ENCODE results near the gene LRBA.

LRBA gene

GRCh38 chr4:150385606-150386005 lies 629.5 kb downstream of the LRBA start:
- intact Hi-C loops (cut with DNase I) = no loop called here
- DNase-seq = no peak

- no peak for DNase-seq
- intact Hi-C loops (cut with DNase I) = no loop called here
Measured at GRCh38 chr4:150384249-150384648, 630.8 kb downstream of the LRBA start.

- intact Hi-C loops (cut with DNase I) = no loop called here
- DNase-seq = no peak
Measured at GRCh38 chr4:150382028-150382427, 633.1 kb downstream of the LRBA start.

- no peak for DNase-seq
- intact Hi-C loops (cut with DNase I) = no loop called here
Measured at GRCh38 chr4:150381609-150382008, 633.5 kb downstream of the LRBA start.

GRCh38 chr4:150381036-150381435 lies 634.0 kb downstream of the LRBA start:
- DNase-seq = no peak
- intact Hi-C loops (cut with DNase I) = no loop called here

- DNase-seq = no peak
- intact Hi-C loops (cut with DNase I) = no loop called here
Measured at GRCh38 chr4:150379454-150379853, 635.6 kb downstream of the LRBA start.

GRCh38 chr4:150375025-150375424 lies 640.1 kb downstream of the LRBA start:
- intact Hi-C loops (cut with DNase I) = no loop called here
- DNase-seq = no peak

- intact Hi-C loops (cut with DNase I) = no loop called here
Measured at GRCh38 chr4:150371869-150372268, 643.2 kb downstream of the LRBA start.

GRCh38 chr4:150369434-150370380 lies 645.4 kb downstream of the LRBA start:
- intact Hi-C loops (cut with DNase I) = no loop called here
- DNase-seq = no peak

More at GRCh38 chr4:150371869-150372268, 643.2 kb downstream of the LRBA start:
- no peak for DNase-seq

GRCh38 chr4:150368667-150369066 lies 646.4 kb downstream of the LRBA start:
- no peak for DNase-seq
- intact Hi-C loops (cut with DNase I) = no loop called here

- intact Hi-C loops (cut with DNase I) = no loop called here
- no peak for DNase-seq
Measured at GRCh38 chr4:150367326-150367725, 647.8 kb downstream of the LRBA start.

- DNase-seq = peak in 4 of 42 donors; percentile 1 to 36 (median 8)
- intact Hi-C loops (cut with DNase I) = no loop called here
Measured at GRCh38 chr4:150366487-150366999, 648.5 kb downstream of the LRBA start.

- DNase-seq = no peak
- intact Hi-C loops (cut with DNase I) = no loop called here
Measured at GRCh38 chr4:150363721-150364688, 651.1 kb downstream of the LRBA start.

GRCh38 chr4:150358691-150359090 lies 656.4 kb downstream of the LRBA start:
- DNase-seq = no peak
- intact Hi-C loops (cut with DNase I) = no loop called here

GRCh38 chr4:150357829-150358228 lies 657.3 kb downstream of the LRBA start:
- intact Hi-C loops (cut with DNase I) = no loop called here
- DNase-seq = no peak

GRCh38 chr4:150355858-150356455 lies 659.1 kb downstream of the LRBA start:
- intact Hi-C loops (cut with DNase I) = no loop called here
- no peak for DNase-seq

- intact Hi-C loops (cut with DNase I) = no loop called here
- DNase-seq = no peak
Measured at GRCh38 chr4:150355418-150355817, 659.7 kb downstream of the LRBA start.

GRCh38 chr4:150354214-150354796 lies 660.8 kb downstream of the LRBA start:
- no peak for DNase-seq
- intact Hi-C loops (cut with DNase I) = no loop called here

GRCh38 chr4:150348079-150348478 lies 667.0 kb downstream of the LRBA start:
- intact Hi-C loops (cut with DNase I) = no loop called here
- no peak for DNase-seq
